ENCODE results near the gene GLCCI1. TPM values are rescaled to one million over a fixed set of nuclear protein-coding genes. Genes with fewer than 3 reads are reported as not detected.

Gene GLCCI1
- total RNA-seq, 3 donors from 2014 or later: 5.9 to 6.1 (median 6.1) TPM

GRCh38 chr7:8121243-8121642, 152.6 kb downstream of the GLCCI1 start:
- Mint-ChIP-seq H3K27me3 (ENCODE audit: low read depth) (no peaks in the 10 kb centered on the region), H3K36me3 (ENCODE audit: insufficient read depth) (no peaks in the 10 kb centered on the region), H3K4me1 (ENCODE audit: low read depth) (peaks cover 48% of the 10 kb centered on the region), H3K9me3 (no peaks in the 10 kb centered on the region), H3K4me3 (no peak overlapping the region)
- DNase-seq (no peak), ATAC-seq (no peak)

- H3K9me3 Mint-ChIP-seq: no peaks in the 10 kb centered on the region
- peak overlapping the region; percentile 72 for H3K4me3 Mint-ChIP-seq
- DNase-seq (peak; percentile 62), ATAC-seq (peak; percentile 89 to 90)
- peaks cover 80% of the 10 kb centered on the region for H3K4me1 Mint-ChIP-seq (ENCODE audit: low read depth)
- no peaks in the 10 kb centered on the region for H3K27me3 Mint-ChIP-seq (ENCODE audit: low read depth)
- H3K36me3 Mint-ChIP-seq (ENCODE audit: insufficient read depth): no peaks in the 10 kb centered on the region
Measured at GRCh38 chr7:8125680-8126444, 157.3 kb downstream of the GLCCI1 start.

- Mint-ChIP-seq H3K27me3 (ENCODE audit: low read depth) (no peaks in the 10 kb centered on the region), H3K36me3 (ENCODE audit: insufficient read depth) (no peaks in the 10 kb centered on the region), H3K4me1 (ENCODE audit: low read depth) (peaks cover 82% of the 10 kb centered on the region), H3K9me3 (no peaks in the 10 kb centered on the region), H3K4me3 (peak overlapping the region; percentile 9)
- DNase-seq: no peak
- no peak for ATAC-seq
Measured at GRCh38 chr7:8126601-8127167, 158.1 kb downstream of the GLCCI1 start.

GRCh38 chr7:8128449-8129317, 160.1 kb downstream of the GLCCI1 start:
- ATAC-seq (no peak), DNase-seq (no peak)
- Mint-ChIP-seq H3K4me1 (ENCODE audit: low read depth) (peaks cover 94% of the 10 kb centered on the region), H3K27me3 (ENCODE audit: low read depth) (no peaks in the 10 kb centered on the region), H3K4me3 (peak overlapping the region; percentile 43), H3K9me3 (no peaks in the 10 kb centered on the region), H3K36me3 (ENCODE audit: insufficient read depth) (no peaks in the 10 kb centered on the region)

- DNase-seq: no peak
- peaks cover 98% of the 10 kb centered on the region for H3K4me1 Mint-ChIP-seq (ENCODE audit: low read depth)
- no peak for ATAC-seq
- H3K4me3 Mint-ChIP-seq: no peak overlapping the region
- H3K27me3 Mint-ChIP-seq (ENCODE audit: low read depth): no peaks in the 10 kb centered on the region
- H3K9me3 Mint-ChIP-seq: no peaks in the 10 kb centered on the region
- H3K36me3 Mint-ChIP-seq (ENCODE audit: insufficient read depth): no peaks in the 10 kb centered on the region
Measured at GRCh38 chr7:8129318-8129659, 160.7 kb downstream of the GLCCI1 start.

GRCh38 chr7:8130663-8131062, 162.1 kb downstream of the GLCCI1 start:
- no peak overlapping the region for H3K4me3 Mint-ChIP-seq
- H3K27me3 Mint-ChIP-seq (ENCODE audit: low read depth): no peaks in the 10 kb centered on the region

GRCh38 chr7:8131694-8132605, 163.4 kb downstream of the GLCCI1 start:
- H3K9me3 Mint-ChIP-seq: no peaks in the 10 kb centered on the region
- ATAC-seq: peak in 1 of 2 donors; percentile 15
- H3K27me3 Mint-ChIP-seq (ENCODE audit: low read depth): no peaks in the 10 kb centered on the region
- peaks cover 88% of the 10 kb centered on the region for H3K4me1 Mint-ChIP-seq (ENCODE audit: low read depth)
- H3K4me3 Mint-ChIP-seq: peak overlapping the region; percentile 52
- H3K36me3 Mint-ChIP-seq (ENCODE audit: insufficient read depth): no peaks in the 10 kb centered on the region
- no peak for DNase-seq

More at GRCh38 chr7:8130663-8131062, 162.1 kb downstream of the GLCCI1 start:
- DNase-seq (no peak), ATAC-seq (no peak)
- Mint-ChIP-seq H3K9me3 (no peaks in the 10 kb centered on the region), H3K36me3 (ENCODE audit: insufficient read depth) (no peaks in the 10 kb centered on the region), H3K4me1 (ENCODE audit: low read depth) (peaks cover 95% of the 10 kb centered on the region)

GRCh38 chr7:8133188-8133848, 164.7 kb downstream of the GLCCI1 start:
- H3K9me3 Mint-ChIP-seq: no peaks in the 10 kb centered on the region
- ATAC-seq: no peak
- H3K4me3 Mint-ChIP-seq: no peak overlapping the region
- DNase-seq: no peak
- H3K36me3 Mint-ChIP-seq (ENCODE audit: insufficient read depth): no peaks in the 10 kb centered on the region
- H3K27me3 Mint-ChIP-seq (ENCODE audit: low read depth): no peaks in the 10 kb centered on the region
- H3K4me1 Mint-ChIP-seq (ENCODE audit: low read depth): peaks cover 79% of the 10 kb centered on the region

GRCh38 chr7:8134089-8134733, 165.6 kb downstream of the GLCCI1 start:
- ATAC-seq: peak; percentile 75 to 80
- peak overlapping the region; percentile 12 for H3K4me3 Mint-ChIP-seq
- H3K4me1 Mint-ChIP-seq (ENCODE audit: low read depth): peaks cover 70% of the 10 kb centered on the region
- no peaks in the 10 kb centered on the region for H3K36me3 Mint-ChIP-seq (ENCODE audit: insufficient read depth)
- H3K9me3 Mint-ChIP-seq: no peaks in the 10 kb centered on the region
- DNase-seq: no peak
- no peaks in the 10 kb centered on the region for H3K27me3 Mint-ChIP-seq (ENCODE audit: low read depth)

GRCh38 chr7:8135417-8135816, 166.8 kb downstream of the GLCCI1 start:
- H3K4me3 Mint-ChIP-seq: no peak overlapping the region
- no peaks in the 10 kb centered on the region for H3K36me3 Mint-ChIP-seq (ENCODE audit: insufficient read depth)
- no peak for DNase-seq
- ATAC-seq: peak; percentile 64 to 65
- H3K27me3 Mint-ChIP-seq (ENCODE audit: low read depth): no peaks in the 10 kb centered on the region
- no peaks in the 10 kb centered on the region for H3K9me3 Mint-ChIP-seq
- H3K4me1 Mint-ChIP-seq (ENCODE audit: low read depth): peaks cover 62% of the 10 kb centered on the region

- Mint-ChIP-seq H3K4me3 (no peak overlapping the region), H3K4me1 (ENCODE audit: low read depth) (peaks cover 56% of the 10 kb centered on the region), H3K36me3 (ENCODE audit: insufficient read depth) (no peaks in the 10 kb centered on the region), H3K9me3 (no peaks in the 10 kb centered on the region), H3K27me3 (ENCODE audit: low read depth) (no peaks in the 10 kb centered on the region)
- ATAC-seq (no peak), DNase-seq (no peak)
Measured at GRCh38 chr7:8136051-8136730, 167.6 kb downstream of the GLCCI1 start.
